ENCODE data around the gene COL15A1.
A peak's percentile ranks its signal among the peaks of the same experiment; 100 is the strongest.
"Not testable (repeated sequence)": the region's sequence is repeated elsewhere in the genome, so short reads cannot be mapped to it uniquely, and the experiment has no call there.

Gene COL15A1

DNA sequence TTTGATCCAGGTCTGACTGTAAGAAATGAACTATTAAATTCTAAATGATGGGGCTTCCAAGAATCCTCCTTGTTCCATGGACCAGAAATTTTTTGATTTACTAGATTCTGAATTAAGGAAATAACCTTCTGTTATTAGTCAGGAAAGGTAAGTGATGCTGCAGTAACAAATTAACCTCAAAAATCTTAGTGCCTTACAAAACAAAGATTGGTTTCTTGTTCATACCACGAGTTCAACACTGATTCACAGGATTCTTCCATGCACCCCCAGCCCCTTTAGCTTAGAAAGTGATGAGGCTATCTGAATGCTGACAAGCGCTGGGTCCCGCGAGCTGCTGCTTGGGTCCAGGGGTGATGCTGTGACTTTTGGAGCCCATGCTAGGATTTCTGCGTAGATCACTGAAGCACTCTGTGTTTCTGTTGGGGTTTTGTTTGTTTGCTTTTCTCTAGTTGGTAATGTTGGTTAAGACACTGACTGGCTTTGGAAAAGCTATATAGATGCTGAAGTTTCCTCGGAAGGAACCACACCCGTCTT lies 52.3 kb downstream of the COL15A1 start:
- no peak for DNase-seq

DNA sequence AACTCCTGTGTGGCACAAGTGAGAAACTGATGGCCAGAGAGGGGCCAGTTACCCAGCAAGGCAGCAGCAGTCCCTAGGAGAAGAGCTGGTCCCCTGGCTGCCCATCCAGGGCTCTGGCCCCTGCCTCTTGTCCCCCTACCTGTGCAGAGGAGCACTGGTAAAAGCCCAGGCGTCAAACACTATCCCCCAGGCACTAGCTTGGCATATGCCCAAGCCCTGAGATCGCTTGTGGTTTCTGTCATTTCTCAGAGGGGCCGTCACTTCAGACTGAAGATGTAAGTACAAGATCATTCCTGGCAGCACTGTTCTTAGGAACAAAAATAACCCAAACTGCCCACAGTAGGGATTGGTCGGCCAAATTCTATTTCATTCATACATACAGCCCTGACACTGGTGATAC lies 53.9 kb downstream of the COL15A1 start:
- no peak for DNase-seq

DNA sequence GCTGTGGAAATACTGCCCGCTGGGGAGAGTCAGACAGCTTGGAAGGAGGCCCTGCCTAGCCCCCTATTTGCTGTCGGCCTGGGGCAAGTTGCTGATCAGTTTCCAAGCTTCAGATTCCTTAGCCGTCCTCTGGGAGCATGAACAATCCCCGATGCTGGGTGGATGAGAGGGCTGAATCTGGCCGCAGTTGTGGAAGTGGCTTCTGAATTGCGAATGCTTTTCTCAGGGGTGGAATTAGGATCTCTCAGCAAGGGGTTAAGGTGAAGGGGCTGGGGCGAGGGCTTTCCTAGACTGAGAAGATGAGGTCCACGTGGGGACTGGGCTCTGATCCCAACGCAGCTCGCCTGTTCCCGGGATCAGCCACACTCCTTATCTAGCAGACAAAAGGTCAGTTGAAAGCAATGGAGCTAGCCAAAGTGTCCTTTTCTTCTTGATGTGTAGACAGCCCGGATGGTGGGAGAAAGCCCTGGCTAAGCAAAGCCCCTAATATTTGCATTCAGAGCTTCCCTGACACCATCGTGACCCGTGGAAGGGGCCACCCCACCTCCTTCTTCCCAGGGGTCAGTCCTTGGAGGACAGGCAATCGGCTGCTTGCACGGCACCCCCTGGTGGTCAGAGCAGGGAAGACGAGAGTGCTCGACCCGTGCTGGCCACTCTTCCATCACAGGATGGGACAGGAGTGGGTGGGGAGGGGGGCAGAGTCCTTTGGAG lies 54.9 kb downstream of the COL15A1 start:
- peak; percentile 27 for DNase-seq

DNA sequence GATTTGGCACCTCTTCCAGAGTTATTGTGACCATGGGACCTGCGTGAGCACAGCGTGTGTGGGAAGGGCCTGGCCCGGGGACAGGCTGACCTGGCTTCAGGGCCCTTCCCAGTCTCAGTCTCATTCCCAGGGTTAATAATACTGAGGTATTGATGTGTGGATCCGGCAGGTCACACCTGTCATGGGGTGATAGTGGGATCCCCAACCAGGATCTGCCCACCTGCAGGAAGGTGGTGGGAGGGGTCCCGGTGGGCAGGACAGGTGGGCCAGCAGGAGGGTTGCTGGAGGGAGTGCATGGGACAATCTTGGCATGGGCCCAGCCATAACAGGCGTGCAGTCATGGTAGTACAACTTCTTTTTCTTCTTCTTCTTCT lies 55.4 kb downstream of the COL15A1 start:
- DNase-seq = no peak

DNA sequence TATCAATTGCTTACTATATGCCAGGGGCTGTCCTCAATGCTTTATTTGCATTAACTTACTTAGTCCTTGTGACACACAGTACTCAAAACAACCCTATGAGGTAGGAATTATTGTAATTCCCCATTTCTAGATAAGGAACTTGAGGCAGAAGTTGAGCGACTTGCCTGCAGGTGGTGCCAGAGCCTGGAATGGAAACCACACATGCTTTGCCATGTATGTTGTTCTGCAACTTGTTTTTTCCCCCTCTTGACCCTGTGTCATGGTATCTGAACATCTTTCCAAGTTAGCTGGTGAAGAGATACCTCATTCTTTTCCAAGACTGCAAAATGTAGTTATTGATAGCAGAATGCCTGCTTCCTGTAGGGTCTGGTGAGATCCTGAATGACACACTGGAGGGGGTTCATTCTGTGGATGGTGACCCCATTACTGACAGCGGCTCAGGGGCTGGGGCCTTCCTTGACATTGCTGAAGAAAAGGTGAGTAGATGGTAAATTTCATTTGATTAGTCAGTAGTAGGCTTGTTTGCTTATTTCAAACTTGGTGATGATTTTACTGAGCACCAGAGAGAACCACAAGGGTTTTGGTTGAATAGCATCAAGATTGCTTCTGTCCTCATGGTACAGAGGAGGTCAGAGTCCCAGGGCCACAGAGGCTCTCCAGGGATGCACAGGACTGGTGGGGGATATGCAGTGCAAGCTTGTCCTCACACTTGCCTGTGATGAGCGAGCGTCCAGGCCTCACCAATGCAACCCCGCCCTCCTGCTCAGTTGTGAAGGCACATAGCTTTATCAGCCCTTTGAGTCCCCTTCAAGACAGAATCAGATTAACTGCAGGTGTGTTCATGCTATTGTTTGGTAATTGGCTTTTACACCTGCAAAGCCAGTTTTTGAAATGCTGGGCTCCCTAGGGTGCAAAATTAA lies 57.0 kb downstream of the COL15A1 start:
- peak; percentile 84 for DNase-seq

DNA sequence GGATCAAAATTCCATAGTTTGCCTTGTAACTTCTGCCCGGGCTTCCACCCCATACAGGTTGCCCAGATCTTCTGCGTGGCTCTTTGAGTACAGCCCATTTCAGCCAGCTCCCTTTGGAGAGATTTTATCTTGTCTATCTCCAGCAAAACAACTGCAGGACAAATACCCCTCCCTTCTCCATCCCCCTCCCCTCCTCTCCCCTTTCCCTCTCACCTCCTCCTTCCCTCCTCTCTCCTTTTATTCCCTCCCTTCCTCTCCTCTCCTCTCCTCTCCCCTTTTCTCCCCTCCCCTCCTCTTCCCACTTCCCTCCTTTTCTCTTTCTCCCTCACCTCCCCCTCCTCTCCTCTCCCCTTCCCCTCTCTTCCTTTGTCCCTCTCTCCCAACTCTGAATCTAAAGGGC lies 58.2 kb downstream of the COL15A1 start:
- no peak for DNase-seq

DNA sequence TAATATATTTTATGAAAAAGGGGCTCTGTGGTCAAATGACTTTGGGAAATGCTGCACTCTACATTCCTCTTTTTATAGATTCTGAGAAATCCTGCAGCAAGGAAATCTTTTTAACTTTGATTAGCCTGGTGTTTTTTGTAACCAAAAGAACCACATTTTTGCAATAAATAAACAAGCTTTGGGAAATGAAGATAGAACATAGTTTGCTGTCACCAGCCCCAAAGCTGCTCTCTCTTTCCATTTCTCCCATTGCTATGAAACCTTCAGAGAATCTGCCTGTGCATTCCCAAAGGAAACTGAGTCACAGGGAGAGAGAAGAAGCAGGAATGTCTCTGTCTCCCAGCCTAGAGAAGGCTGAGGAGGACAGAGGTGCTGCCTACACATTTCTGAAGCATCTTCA lies 59.0 kb downstream of the COL15A1 start:
- DNase-seq = no peak

DNA sequence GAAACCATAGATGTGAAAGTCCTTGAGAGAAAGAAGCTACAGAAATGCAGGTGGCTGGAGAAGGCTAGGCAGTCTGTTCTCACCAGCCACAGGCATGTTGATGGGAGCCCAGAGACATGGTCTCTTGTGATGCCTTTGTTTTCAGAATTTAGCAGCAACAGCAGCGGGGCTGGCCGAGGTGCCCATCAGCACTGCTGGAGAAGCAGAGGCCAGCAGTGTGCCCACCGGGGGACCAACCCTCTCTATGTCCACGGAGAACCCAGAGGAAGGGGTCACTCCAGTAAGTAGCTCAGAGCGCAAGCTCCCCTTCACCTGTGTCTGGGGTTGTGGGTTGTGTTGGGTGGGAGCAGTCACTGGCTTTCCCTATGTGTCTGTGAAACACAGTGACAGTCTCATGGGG lies 59.6 kb downstream of the COL15A1 start:
- no peak for DNase-seq

DNA sequence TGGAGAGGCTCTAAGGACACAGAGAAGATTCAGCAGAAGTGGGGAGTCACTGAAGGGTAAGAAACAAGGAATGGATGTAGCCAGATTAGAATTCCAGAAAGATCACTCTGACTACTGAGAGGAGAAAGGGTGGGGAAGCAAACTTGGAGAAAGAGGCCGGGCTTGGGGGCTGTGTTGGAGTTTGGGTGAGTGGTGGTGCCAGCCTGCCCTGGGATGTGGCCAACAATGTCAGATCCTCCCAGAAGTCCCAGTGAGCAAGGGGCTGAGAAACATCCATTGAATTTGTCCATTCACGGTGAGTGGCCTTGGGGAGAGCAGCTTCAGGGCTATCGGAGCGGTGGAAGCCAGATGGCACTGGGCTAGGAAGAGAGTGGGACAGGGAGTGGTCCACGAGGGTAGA lies 60.4 kb downstream of the COL15A1 start:
- no peak for DNase-seq

DNA sequence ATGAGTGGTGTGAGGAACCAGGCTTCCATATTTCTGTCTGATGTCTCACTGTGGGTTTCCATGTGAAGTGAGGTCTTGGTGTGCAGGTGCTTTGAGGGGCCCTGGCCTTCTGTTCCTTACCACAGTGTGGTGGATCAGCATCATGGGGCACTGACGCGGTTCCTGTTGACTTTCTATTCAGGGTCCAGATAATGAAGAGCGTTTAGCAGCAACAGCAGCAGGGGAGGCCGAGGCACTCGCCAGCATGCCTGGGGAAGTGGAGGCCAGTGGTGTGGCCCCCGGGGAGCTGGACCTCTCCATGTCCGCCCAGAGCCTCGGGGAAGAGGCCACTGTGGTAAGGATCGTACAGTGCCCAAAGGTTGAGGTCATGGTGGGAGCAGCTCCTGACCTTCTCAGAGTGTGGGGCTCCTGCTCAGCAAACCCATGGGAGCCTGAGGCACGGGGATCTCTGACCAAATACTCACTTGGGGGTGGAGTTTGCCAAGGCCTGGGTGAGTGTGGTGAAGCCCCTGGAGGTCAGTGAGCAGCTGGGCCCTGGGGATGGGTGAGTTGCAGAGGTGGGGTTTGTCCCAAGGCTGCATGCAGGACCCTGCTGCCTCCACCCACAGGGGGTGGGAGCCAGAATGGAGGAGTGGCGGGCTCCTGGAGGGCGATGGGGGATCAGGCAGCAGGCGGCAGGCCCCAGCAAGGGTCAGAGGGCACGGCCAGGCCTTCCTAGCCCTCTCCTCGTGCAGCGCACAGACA lies 61.2 kb downstream of the COL15A1 start:
- DNase-seq = no peak

DNA sequence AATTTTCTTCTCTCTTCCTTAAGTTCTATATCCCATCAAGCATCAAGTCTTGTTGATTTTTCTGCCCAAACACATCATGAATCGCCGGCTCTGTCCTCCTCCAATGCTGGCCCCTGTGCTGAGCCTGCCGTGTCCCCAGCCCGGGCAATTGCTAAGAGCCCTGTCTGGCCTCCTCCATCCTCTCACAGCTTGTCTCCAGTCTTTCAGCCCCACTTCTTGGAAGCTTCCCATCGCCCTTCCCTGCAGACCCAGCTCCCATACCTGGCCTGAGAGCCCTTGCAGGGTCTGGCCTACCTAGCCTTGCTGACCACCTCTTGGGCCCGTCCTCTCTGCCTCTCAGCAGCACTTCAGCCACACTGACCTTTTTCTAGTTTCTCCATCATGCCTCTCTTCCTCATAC lies 61.9 kb downstream of the COL15A1 start:
- DNase-seq = no peak

DNA sequence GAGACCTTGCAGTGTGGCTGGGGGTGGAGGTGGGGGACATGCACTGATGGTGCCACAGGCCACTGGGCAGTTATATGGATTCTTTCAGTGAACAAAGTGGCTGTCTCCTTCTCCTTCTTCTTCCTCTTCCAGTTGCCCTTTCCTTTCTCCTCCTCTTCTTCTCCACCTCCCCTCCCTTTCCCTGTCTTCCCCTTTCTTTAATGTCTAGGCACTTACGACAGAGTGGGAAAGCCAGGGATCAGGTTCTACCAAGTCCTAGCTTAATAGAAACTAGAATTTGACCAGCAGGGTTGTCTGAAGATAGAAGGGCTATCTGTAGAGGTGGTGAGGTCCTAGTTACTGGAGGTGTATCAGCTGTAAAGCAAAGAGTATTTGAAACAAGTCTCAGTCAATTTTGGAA lies 62.8 kb downstream of the COL15A1 start:
- no peak for DNase-seq

DNA sequence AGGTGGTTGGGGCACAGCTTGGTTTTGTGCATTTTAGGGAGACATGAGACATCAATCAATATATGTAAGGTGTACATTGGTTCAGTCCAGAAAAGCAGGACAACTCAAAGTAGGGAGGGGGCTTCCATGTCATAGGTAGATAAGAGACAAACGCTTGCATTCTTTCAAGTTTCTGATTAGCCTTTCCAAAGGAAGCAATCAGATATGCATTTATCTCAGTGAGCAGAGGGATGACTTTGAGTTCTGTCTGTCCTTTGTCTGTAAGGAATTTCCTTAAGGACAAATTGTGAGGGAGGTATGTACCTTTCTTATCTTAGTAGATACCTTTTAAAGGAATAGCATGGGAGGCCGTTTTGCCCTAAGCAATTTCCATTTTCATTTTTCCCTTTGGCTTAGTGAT lies 63.3 kb downstream of the COL15A1 start:
- DNase-seq = no peak

DNA sequence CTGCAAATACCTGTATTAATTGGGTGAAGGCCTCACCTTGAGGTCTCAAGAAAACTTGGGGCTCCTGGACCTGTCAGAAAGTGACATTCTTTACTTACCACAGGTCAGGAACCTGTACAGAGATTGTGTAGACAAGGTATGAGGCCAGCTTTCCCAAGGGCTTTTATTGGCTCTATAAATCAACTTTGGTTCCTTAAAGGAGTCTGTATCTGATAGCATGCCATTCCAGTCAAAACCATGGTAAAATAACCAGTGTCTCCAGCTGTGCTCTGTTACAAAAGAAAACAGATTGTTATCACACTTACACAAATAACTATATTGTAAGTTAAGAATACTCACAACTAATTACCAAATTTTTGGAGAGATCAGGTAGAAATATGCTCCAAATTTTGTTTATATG lies 64.5 kb downstream of the COL15A1 start:
- no peak for DNase-seq

DNA sequence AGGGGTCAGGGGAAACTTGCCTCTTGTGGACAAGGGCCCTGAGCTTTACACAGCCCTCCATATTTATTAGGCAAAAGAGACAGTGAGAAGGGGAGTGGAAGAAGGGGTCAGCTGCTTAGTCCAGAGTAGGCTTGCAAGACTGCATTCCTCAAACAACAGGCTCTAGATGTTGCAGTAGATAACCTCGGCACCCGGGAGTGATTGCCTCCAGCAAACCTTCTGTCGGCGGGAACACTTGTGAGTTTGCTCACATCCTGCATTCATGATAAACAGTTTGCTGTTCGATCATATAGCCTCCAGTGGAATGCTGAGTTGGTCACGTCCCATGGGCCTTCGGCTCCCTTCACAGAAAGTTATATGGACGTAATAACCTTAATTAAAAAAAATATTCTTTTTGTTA lies 66.7 kb downstream of the COL15A1 start:
- not testable (repeated sequence) for DNase-seq

DNA sequence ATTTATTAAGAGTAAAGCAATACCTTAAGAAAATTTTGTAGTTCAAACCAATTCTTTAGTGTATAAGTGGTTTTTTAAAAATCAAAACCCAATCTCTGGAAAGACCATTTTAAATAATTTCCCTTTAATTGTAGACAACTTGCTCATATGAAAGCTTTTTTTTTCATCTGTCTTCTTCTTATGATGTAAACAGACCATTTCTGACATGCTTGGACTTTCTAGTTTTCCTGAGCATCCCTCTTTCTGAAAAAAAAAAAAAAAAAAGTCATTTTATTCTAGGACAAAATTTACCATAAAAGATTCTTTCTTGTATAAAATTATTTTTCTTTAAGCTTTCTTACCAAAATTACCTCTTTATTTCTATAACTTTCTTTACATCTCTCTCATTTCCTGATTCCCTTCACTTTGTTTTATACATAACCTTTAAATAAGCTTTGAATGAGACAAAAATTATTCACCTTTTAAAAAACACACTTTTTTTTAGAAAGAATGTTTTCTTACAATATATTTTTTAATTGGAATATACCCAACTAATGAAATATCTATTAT lies 67.5 kb downstream of the COL15A1 start:
- DNase-seq = peak; percentile 32

DNA sequence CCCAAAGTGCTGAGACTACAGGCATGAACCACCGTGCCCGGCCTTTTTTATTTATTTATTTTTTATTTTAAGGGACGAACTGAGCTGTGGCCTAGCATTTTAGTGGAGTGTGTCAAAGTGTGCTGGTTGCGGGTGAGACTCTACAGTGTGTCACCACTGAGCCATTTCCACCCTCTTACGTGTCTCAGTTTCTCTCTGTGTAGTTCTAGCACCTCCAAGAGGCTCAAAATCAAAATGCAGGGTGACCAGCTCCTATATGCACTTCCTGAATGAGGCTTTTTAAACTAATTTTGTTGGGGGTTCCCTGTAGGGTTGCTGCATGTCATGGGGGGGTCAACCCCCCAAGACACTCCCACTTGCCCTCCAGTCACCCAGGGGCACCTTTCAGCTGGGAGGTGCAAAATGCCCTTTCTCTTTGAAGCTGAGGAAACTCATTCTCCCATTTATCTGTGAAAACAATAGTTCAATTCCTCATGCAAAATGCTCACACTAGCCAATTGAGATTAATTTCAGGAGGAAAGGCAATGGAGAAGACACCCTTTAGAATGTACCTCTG lies 69.3 kb downstream of the COL15A1 start:
- DNase-seq = no peak

DNA sequence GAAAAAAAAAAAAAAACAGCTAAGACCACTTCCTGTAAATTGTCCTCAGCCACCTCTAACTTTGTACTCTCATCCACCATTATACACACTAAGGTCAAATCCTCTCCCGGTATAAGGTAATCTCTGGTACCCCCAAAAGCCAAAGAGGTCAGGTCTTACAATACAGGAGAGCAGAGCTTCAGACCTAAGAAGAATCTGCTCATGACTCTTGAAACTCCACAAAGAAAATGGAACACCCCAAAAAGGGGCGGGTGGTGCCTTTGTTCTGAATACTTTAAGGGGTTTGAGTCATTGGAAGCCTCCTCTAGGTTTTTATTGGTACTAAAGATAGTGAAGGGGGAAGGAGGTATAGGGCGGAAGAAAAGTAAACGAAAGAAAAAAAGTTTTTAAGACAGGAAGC lies 69.8 kb downstream of the COL15A1 start:
- no peak for DNase-seq

DNA sequence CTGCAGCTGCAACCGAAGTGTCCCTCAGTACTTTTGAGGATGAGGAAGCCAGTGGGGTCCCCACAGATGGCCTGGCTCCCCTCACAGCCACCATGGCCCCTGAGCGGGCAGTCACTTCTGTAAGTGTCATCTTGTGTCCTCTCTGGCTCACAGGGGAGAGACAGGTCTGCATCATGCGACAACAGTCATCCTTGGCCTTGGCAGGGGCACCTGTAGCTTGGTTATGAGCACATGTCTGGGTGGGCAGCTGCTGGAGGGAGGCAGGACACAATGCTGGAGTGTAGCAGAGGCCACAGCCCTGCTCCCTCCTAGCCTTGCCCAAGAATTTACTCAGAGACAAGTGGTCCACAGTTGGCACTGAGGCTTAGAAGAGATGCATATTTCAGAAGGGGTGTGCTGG lies 71.7 kb downstream of the COL15A1 start:
- no peak for DNase-seq

DNA sequence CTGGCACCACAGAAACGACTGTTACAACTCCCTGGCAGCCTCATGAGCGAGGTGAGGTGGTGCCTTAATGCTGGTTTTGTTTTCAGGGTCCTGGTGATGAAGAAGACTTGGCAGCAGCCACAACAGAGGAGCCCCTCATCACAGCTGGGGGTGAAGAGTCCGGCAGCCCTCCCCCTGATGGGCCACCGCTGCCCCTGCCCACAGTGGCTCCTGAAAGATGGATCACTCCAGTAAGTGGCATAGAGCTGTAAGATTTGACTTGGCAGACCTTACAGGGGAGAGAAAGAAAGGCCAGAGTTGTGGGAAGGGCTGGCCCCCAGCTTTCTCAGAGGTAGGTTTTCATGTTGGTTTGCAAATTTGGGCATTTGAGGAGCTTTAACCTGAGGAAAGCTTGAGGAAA lies 72.2 kb downstream of the COL15A1 start:
- DNase-seq = no peak

DNA sequence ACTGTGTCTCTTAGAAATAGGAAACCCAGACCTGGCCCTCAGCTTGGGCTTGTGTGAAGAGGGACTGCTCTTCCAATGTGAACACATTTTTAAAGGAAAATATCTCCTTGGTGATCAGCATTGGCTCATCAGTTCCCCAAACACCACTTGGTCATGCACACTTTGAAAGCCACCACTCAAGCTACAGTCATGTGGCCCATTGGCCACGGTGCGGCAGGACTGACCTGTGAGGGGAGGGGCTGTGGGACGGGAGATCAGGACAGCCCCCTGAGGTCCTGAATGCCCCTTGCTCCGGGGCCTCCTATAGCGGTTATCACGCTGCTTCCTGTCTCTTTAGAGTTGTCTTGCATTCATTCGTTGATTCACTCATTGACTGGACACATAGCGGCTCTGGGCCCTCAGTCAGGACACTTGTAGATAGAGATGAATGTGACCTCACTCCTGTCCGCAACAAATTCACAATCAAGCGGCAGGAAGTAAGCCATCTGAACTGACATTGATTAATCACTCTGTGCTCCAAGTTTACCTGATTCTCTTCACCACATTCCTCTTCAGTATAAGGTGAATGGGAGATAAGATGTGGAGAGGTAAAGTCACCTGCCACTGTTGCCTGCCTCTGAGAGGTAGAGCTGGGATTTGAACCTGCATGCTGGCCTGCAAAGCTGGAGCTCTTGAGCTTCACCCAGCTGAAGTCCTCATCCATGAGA lies 73.1 kb downstream of the COL15A1 start:
- DNase-seq = no peak

DNA sequence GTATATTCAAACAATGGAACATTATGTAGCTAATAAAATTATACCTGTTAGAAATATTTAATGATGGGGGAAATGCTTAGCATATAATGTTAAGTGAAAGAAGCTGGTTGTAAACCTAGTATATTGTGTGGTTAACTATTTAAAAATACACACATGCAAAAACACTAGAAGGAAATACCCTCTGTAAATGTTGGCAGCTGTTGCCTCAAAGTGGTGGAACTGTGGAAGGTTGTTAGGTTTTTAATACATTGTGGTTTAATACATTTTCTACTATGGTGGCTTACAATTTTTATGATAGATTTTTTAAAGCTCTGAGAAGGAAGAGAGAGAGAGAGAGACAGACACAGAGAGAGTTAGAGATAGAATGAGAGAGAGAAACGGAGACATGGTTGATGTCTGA lies 74.9 kb downstream of the COL15A1 start:
- no peak for DNase-seq
